Hepatocyte (in vitro differentiated cells): ENCODE measurements around the gene KCNJ15.

Source experiments
- EZH2 ChIP-seq: fragments of 200-600 bp; sonication (generic); IDR thresholded peaks from 2 replicates; pipeline ENCODE4 v1.6.1; 2016; ENCODE audit warnings: antibody characterized with exemption, mild to moderate bottlenecking, borderline replicate concordance
- EZH2phosphoT487 ChIP-seq: fragments of 200-600 bp; sonication (generic); IDR thresholded peaks from one replicate; pipeline ENCODE4 v1.6.1; 2018; ENCODE audit warnings: antibody characterized with exemption, mild to moderate bottlenecking, low read depth, moderate library complexity; ENCODE audit not compliant: unreplicated experiment, severe bottlenecking
- TF ChIP-seq, protein P1 (sequence below): fragments of 200-600 bp; sonication (generic); IDR thresholded peaks from 2 replicates; pipeline ENCODE4 v1.5.1; 2016; ENCODE audit warnings: antibody characterized with exemption, mild to moderate bottlenecking; ENCODE audit not compliant: poor library complexity

DNA sequence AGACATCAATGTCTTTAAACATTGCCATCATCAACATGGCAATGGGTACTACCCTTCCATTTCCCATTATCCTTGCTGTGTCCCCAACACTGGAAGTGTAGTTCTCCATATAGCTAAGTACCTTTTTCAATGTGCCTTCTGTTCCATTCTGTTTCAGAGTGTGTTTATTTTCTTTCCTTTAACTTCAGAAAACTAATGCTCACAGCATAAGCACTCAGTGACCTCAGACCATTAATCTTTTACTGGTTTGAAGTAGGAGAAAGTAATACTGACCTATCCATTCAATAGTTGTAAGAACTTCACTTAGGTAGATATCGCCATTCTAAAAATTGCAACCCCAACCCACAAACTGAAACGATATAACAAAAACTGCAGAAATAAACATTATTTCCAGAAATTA, 37.8 kb downstream of the KCNJ15 start:
- TF ChIP-seq, protein P1, sequence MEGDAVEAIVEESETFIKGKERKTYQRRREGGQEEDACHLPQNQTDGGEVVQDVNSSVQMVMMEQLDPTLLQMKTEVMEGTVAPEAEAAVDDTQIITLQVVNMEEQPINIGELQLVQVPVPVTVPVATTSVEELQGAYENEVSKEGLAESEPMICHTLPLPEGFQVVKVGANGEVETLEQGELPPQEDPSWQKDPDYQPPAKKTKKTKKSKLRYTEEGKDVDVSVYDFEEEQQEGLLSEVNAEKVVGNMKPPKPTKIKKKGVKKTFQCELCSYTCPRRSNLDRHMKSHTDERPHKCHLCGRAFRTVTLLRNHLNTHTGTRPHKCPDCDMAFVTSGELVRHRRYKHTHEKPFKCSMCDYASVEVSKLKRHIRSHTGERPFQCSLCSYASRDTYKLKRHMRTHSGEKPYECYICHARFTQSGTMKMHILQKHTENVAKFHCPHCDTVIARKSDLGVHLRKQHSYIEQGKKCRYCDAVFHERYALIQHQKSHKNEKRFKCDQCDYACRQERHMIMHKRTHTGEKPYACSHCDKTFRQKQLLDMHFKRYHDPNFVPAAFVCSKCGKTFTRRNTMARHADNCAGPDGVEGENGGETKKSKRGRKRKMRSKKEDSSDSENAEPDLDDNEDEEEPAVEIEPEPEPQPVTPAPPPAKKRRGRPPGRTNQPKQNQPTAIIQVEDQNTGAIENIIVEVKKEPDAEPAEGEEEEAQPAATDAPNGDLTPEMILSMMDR: no peak
- no peak for TF ChIP-seq EZH2phosphoT487
- no peak for TF ChIP-seq EZH2
